ENCODE data around the gene NTMT2.

DNA sequence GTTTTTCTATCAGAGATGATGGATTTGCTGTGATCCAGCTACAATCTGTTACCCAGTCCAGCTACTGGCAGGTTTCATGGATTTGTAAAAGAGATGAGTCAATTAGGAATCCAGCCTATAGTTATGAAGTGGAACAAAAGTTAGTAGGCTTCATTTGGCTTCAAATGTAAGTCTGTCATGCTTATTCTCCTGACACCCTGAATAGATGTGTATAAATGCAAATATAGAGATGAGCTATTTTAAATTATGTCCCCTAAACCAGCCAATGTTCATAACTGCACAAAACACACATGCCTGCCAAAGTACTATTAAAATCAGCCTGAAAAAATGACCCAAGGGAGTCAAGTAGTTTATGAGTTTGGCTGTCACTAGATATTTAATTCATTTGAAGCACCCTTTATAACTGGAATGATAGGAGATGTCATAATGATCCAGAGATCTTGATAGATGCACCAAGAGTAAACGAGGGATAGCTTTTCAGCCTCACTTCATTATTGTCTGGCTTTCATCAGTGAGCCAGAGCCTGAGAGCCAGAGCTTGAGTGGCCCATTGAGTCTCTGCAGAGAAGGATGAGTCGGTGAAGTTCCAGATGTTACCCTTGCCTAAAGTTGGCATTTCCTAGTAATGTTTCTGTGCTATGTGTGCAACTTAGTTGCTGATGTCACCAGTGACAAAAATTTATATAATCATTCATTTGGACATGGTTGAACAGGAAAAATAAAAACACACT lies 11.8 kb upstream of the NTMT2 start:
- TF ChIP-seq CTCF (IDR thresholded peaks at IDR 0.05) (no peak), POLR2A (IDR thresholded peaks at IDR 0.05) (no peak)
